GM19455 (cell line): ENCODE results near the gene CST8.

Source experiments
- ATAC-seq: cut with Tn5 transposase; IDR thresholded peaks from one replicate; pipeline ENCODE4 v1.9.1; 2021; ENCODE audit not compliant: unreplicated experiment

Gene CST8

GRCh38 chr20:23475395-23475794, 15.5 kb upstream of the CST8 start:
- no peak for ATAC-seq

- no peak for ATAC-seq
Measured at GRCh38 chr20:23476015-23476754, 14.7 kb upstream of the CST8 start.

DNA sequence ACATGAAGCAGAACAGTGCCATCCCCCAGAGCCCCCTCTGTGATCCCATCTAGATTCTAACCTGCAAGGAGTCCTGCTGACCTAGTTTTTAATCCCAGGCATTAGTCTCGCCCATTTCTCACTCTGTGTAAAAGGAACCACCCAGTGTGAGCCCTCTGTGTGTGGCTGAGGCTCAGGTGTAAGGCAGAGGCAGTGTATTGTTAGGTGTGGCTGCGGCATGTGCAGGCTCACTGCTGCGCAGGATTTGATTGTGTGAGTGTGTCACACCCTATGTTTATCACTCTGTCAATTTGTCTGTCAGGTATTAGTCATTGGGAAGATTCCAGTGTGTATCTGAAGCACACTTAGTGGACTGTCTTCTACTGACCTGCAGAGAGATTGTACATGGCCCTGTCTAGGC, 13.7 kb upstream of the CST8 start:
- no peak for ATAC-seq

DNA sequence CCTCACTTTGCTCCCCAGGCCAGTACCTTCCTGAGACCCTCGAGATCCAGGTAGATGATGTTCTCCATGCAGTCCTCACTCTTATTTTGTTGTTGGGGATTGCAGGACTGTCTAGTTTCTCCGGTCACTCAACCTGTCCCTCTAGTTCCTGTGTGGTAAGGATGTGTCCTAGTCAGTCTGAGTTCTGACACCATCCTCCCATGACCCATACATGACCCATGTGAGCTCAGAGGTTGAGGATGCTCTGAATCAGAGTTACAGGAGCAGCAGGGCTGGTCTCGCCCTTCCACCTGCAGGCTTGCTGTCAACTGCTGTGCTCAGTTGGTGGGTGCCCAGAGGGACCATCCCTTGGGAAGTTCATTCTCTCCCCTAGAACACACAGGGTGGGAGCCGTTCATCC, 11.9 kb upstream of the CST8 start:
- ATAC-seq, result no peak

DNA sequence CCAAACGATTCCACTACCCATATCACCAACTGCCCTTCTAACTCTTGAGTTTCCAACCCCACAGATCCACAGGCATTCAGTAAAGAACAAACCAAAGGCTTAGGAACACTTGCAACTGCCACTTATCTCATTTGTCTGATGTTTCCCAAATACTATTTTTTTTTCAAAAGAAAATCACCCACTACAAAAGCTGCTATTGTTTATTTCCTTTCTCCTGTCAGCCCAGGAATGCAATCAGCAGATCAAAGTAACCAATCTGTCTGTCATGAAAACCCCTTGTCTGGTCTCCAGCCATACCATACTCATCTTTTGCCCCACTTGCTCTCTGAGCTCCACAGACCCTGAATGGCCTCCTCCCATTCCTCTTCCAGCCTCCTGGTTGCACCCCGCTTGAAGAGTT, 8.8 kb upstream of the CST8 start:
- ATAC-seq, result no peak

GRCh38 chr20:23484081-23484480, 6.8 kb upstream of the CST8 start:
- ATAC-seq, result no peak

DNA sequence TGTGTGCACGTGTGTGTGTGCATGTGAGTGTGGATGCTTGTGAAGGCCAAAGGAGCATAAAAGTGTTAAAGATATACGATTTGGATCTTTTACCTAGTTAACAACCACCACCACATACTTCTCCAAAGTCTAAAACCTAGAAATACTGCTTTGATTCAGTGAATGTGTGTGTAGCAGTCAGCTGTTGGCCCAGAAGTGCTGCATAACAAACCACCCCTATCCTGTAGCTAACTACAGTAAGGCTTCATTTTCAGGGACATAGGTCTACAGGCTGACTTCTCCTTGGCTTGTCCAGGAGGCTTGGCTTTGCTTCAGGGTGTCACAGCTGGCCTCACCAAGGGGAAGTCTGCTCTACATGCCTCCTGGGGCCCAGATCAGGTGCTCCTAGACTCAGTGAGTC, 2.4 kb upstream of the CST8 start:
- ATAC-seq, result no peak

DNA sequence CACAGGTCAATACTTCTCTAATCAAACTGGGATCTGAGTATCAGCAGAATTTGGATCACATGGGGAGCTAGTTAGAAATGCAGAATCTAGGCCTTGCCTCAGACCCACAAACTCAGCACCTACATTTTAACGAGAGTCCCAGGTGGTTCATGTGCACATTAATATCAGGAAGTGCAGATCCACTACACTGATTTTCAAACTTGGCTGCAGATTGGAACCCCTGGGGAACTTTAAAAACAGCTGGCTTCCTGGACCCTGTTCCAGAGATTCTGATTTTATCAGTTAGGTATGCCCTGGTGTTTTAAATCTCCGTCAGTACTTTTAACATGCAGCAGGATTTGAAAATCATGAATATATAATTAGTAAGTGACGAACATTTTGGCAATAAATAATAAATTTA, 1.9 kb upstream of the CST8 start:
- ATAC-seq, result no peak

DNA sequence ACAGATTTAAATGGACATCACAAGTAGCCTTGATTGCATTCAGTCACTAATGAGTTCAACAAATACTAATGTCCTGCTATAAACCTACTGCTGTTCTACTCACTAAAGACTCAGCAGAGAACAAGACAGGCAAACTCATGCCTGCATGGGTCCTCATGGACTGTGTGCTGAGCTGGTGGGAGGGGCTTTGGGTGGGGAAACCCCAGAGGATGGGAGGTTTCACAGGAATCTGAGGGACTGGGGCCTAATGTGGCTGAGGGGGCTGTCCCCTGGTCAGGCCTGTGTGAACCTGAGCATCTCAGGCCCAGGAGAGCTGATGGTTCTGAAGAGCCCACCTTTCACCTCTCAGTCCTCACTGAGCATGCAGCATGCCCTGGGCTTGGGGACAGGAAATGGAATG, 1.4 kb downstream of the CST8 start:
- ATAC-seq, result no peak

- ATAC-seq, result no peak
Measured at GRCh38 chr20:23493172-23493772, 2.4 kb downstream of the CST8 start.

GRCh38 chr20:23497536-23497935, 6.6 kb downstream of the CST8 start:
- ATAC-seq, result no peak

GRCh38 chr20:23501926-23502325, 11.0 kb downstream of the CST8 start:
- no peak for ATAC-seq

DNA sequence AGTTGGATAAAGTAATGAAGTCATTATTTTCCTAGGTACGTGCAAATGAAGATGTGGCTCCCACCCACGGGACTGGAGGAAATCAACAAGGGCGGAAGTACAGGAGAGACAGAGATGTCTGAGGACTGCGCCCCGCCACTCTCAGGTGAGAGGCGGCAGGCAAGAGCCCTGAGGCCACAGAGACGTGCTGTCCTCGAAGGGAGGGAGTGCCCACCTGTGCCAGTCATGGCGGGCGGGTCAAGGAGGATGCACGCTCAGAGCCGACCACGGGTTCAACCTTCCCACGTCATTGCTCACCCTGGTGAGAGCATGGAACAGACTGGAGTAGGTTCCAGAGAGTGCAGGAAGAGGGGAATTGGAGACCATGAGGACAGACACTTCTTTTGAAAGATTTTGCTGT, 12.7 kb downstream of the CST8 start:
- ATAC-seq, result no peak

GRCh38 chr20:23507346-23507745, 16.4 kb downstream of the CST8 start:
- no peak for ATAC-seq

DNA sequence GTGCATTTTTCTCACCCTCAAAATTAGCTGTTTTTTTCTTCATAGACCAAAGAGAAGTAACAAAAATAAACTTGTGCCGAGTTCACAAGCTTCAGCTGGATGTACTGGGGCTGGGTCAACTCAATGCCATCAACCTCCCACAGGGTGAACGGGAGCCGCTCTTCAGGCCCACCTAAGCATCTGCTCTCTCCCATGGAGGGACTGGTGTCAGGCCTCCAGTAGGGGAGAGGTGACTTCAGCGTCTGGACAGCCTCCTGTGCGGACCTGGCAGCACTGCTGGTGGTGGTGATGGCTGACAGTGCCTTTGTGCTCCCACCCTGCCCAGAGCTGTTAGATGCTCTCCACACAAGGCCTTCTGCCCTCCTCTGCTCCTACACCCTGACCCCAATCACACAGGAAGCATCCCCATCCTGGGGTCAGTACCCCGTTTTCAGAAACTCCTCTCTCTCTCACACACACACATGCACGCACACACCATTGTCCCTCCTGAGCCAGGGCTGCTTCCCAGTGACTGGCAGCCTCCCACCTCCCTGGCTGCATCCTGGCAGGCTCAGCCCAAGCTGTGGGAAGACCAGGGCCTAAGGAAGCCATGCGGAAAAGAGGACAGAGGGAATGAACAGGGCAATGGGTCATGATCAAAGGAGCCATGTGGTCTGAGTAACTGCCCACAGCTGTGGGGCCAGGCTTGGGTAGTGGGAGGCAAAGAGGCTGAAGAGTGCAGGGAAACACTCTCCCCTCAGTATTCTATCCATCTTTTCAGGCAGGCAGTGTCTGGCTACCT, 17.7 kb downstream of the CST8 start:
- ATAC-seq, result no peak

DNA sequence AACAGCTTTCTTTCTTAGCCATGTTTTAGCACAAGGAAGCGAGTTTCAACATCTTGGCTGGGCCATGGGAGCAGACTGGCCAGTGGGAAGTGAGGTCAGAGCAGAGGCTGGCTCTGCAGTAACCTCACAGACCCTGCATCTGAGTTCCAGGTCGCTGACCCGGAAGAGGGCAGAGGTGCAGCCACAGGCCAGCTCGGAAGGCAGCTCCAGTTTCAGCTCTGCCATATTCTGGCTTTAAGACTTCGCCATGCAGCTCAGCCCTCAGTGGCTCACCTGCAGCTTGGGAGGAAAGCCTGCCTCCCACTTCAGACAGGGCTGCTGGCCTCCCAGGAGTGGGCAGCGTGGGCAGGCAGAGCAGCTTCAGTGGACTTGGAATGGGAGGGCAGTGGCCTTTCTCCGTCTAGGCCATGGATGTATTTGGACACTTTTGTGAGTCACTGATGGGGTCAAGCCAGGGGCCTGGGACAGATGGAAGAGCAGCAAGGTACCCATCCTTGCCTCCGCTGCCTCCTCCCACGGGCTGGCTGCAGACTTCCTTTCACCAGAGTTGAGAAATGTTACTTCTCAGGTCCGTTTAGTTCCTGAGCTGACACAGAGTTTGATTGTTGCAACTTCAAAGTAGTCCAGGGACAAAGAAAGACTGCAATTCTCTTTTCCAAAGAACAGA, 18.5 kb downstream of the CST8 start:
- no peak for ATAC-seq

DNA sequence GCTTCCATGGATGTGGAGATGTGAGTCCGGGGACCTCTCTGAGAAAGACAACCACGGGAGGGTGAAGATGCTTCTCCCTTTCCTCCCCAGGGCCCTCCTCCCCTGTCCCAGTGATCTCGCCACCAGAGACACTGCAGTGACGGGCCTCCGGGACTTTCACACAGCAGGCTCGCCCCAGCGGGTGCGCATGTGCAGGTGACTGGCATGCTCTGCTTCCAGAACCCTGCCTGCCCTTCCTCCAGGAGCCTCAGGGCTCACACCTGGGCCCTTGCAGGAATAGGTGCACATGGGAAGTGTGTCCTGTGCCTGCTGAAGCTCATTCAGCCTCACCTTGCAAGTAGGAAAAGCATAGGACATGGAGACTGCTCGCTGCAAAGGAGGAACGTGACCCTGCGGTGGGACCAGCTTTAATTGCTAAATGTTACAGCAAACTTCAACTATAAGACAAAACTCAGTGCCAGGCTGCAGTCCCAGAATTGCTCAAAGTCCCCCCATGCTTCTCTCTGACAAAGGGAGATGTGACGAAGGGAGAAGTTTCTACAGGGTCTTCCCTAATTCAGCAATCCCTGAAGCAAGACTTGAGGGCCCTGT, 19.2 kb downstream of the CST8 start:
- ATAC-seq, result no peak

GRCh38 chr20:23513164-23513563, 22.2 kb downstream of the CST8 start:
- ATAC-seq, result no peak

DNA sequence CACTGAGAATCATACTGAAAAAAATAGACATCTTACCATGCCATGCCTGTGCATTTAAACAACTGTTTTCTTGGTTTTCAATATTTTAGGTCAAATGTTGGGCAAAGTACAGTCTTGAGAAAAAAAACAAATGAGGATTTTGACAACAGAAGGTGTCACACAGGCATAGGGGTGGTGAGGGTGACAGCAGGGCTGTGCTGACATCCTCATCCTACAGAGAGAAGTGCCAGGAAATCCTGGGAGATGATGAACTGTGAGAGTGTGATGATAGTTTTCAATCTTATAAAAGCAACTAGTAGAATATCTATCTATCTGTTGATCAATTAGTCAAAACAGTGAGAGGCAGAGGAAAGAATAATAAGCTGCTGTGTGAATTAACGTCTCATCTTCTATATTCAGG, 23.9 kb downstream of the CST8 start:
- ATAC-seq, result no peak

GRCh38 chr20:23515250-23515939, 24.5 kb downstream of the CST8 start:
- no peak for ATAC-seq

GRCh38 chr20:23517719-23518118, 26.8 kb downstream of the CST8 start:
- ATAC-seq, result no peak
